Smooth muscle cell (in vitro differentiated cells): ENCODE measurements around the gene DSC1. TPM values are rescaled to one million over a fixed set of nuclear protein-coding genes. Genes with fewer than 3 reads are reported as not detected.

Experiments
- DNase-seq: peaks from one replicate; lab custom pipeline; 2025; ENCODE audit not compliant: unreplicated experiment; lab: John Stamatoyannopoulos, UW
- H2AFZ ChIP-seq: fragments of 200-600 bp; sonication (generic); 2 replicates; pipeline ENCODE4 v1.6.0; 2016; ENCODE audit warnings: antibody characterized with exemption, low read depth, mild to moderate bottlenecking
- H3F3A ChIP-seq: fragments of 200-600 bp; sonication (generic); 2 replicates; pipeline ENCODE4 v1.6.0; 2017; ENCODE audit warnings: antibody characterized with exemption, low read depth
- H3K27ac ChIP-seq: fragments of 200-600 bp; sonication (generic); 2 replicates; pipeline ENCODE4 v1.5.1; 2016; ENCODE audit warnings: low read depth, mild to moderate bottlenecking
- H3K27me3 ChIP-seq: fragments of 200-600 bp; sonication (generic); 2 replicates; pipeline ENCODE4 v1.6.1; 2016; ENCODE audit warnings: low read depth, mild to moderate bottlenecking
- H3K36me3 ChIP-seq: fragments of 200-600 bp; sonication (generic); 2 replicates; pipeline ENCODE4 v1.5.1; 2016; ENCODE audit warnings: low read depth
- H3K4me1 ChIP-seq: fragments of 200-600 bp; sonication (generic); 2 replicates; pipeline ENCODE4 v1.5.1; 2016; ENCODE audit warnings: low read depth
- H3K4me2 ChIP-seq: fragments of 200-600 bp; sonication (generic); 2 replicates; pipeline ENCODE4 v1.6.0; 2016; ENCODE audit warnings: mild to moderate bottlenecking
- H3K4me3 ChIP-seq: fragments of 200-600 bp; sonication (generic); 2 replicates; pipeline ENCODE4 v1.5.1; 2016; ENCODE audit warnings: mild to moderate bottlenecking
- H3K79me2 ChIP-seq: fragments of 200-600 bp; sonication (generic); 2 replicates; pipeline ENCODE4 v1.6.0; 2016; ENCODE audit warnings: low read depth, mild to moderate bottlenecking
- H3K9ac ChIP-seq: fragments of 200-600 bp; sonication (generic); 2 replicates; pipeline ENCODE4 v1.6.0; 2016; ENCODE audit warnings: low read depth
- H3K9me3 ChIP-seq: fragments of 200-600 bp; sonication (generic); replicated peaks from 2 replicates; pipeline ENCODE4 v1.5.1; 2016; ENCODE audit warnings: low read depth
- H4K20me1 ChIP-seq: fragments of 200-600 bp; sonication (generic); 2 replicates; pipeline ENCODE4 v1.6.0; 2016; ENCODE audit warnings: low read depth
- CTCF ChIP-seq: fragments of 200-600 bp; sonication (generic); IDR thresholded peaks from 2 replicates; pipeline ENCODE4 v1.5.1; 2017; ENCODE audit warnings: borderline replicate concordance, mild to moderate bottlenecking, antibody characterized with exemption; ENCODE audit not compliant: insufficient read depth, poor library complexity, severe bottlenecking
- WGBS: methylation state at CpG from one replicate; pipeline ENCODE4 v1.1.7; 2016; ENCODE audit warnings: low lambda C conversion rate; 5-methylcytosine and 5-hydroxymethylcytosine counted together
- polyA plus RNA-seq: library from polyadenylated mRNA; unstranded; fragments of >200 nt; fragmentation: Nextera tagmentation; extraction: Ambion mirVana; gene quantifications from 2 replicates; pipeline ENCODE4 v1.2.1, GENCODE V29; 2016
- total RNA-seq: library from RNA; depleted of rRNA; stranded (reverse); fragments of >200 nt; gene quantifications from 2 replicates; pipeline ENCODE4 v1.2.3, GENCODE V29; 2014

Gene DSC1
- total and polyA plus RNA-seq, 2 experiments from 2014 or later, result 5.0 to 54.7 TPM

GRCh38 chr18:31154181-31154580, 8.5 kb downstream of the DSC1 start:
- H3K79me2 ChIP-seq, result no peaks in the 10 kb centered on the region
- no peaks in the 10 kb centered on the region for H3K9me3 ChIP-seq
- no peak overlapping the region for H2AFZ ChIP-seq
- no peaks in the 10 kb centered on the region for H3F3A ChIP-seq
- H3K36me3 ChIP-seq, result no peaks in the 10 kb centered on the region
- no peak for TF ChIP-seq CTCF
- H4K20me1 ChIP-seq, result no peaks in the 10 kb centered on the region
- no peaks in the 10 kb centered on the region for H3K27me3 ChIP-seq
- H3K4me3 ChIP-seq, result no peak overlapping the region
- no peak overlapping the region for H3K9ac ChIP-seq
- DNase-seq, result no peak
- 90% methylated on average over 2 of the region's 2 CpGs for WGBS
- H3K4me1 ChIP-seq, result peaks cover under 1% of the 10 kb centered on the region
- no peak overlapping the region for H3K27ac ChIP-seq
- H3K4me2 ChIP-seq, result no peak overlapping the region

- WGBS, result 39% methylated on average over 3 of the region's 3 CpGs
Measured at GRCh38 chr18:31149351-31149750, 13.3 kb downstream of the DSC1 start.

DNA sequence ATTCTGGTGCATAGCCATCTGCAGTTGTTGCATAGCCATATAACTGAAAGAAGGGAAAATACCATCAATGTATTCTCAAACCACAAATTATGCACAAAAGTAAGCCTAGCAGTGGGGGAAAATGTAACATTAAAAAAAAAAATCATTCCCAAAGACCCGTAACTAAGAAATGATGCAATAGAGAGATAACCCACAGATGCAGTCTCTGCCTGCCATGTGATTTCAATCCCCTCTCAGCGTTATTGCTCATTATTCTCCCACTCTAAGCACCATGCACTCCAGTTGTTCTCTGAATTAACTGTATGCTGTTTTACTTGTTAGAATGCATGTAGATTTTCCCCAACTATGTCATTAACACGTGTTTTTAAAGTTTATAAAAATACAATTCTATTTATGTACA, 14.1 kb downstream of the DSC1 start:
- H3K9ac ChIP-seq, result no peak overlapping the region
- DNase-seq, result no peak
- H3K4me3 ChIP-seq, result no peak overlapping the region
- 41% methylated on average over 3 of the region's 3 CpGs for WGBS
- no peak overlapping the region for H2AFZ ChIP-seq
- peaks cover 5% of the 10 kb centered on the region for H3F3A ChIP-seq
- H3K27me3 ChIP-seq, result no peaks in the 10 kb centered on the region
- H3K4me2 ChIP-seq, result peak overlapping the region; percentile 63
- H3K4me1 ChIP-seq, result peaks cover 5% of the 10 kb centered on the region
- peak overlapping the region; percentile 37 for H3K27ac ChIP-seq
- no peaks in the 10 kb centered on the region for H3K36me3 ChIP-seq
- H4K20me1 ChIP-seq, result no peaks in the 10 kb centered on the region
- no peak for TF ChIP-seq CTCF
- no peaks in the 10 kb centered on the region for H3K79me2 ChIP-seq
- H3K9me3 ChIP-seq, result no peaks in the 10 kb centered on the region

More at GRCh38 chr18:31149351-31149750, 13.3 kb downstream of the DSC1 start:
- Histone ChIP-seq H2AFZ (no peak overlapping the region), H3K4me2 (peak overlapping the region; percentile 63), H4K20me1 (no peaks in the 10 kb centered on the region), H3K27ac (peak overlapping the region; percentile 37), H3K27me3 (no peaks in the 10 kb centered on the region), H3K9ac (no peak overlapping the region), H3K36me3 (no peaks in the 10 kb centered on the region), H3K79me2 (no peaks in the 10 kb centered on the region), H3K4me3 (no peak overlapping the region), H3F3A (peaks cover 5% of the 10 kb centered on the region), H3K9me3 (no peaks in the 10 kb centered on the region), H3K4me1 (peaks cover 5% of the 10 kb centered on the region)
- TF ChIP-seq CTCF, result no peak
- no peak for DNase-seq

DNA sequence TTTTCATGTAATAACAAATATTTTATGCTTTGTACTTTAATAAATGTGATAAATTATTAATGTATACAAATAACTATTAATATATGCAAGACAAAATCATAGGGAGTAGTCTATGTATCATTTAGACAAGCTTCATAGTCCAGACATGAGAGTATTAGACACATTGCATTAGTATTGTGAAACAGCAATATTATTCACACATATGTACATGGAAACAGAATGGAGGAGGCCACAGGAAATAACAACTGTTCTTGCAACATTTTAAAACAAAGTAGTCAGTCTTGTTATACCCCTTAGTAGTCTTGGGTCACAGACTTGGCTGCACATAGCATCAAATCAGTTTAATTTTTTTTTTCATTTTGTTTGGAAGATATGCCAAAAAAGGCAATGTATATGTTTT, 15.8 kb downstream of the DSC1 start:
- Histone ChIP-seq H3K9me3 (no peaks in the 10 kb centered on the region), H3K4me3 (no peak overlapping the region), H3K9ac (no peak overlapping the region), H3K27ac (no peak overlapping the region), H3F3A (peaks cover 5% of the 10 kb centered on the region), H3K79me2 (no peaks in the 10 kb centered on the region), H2AFZ (no peak overlapping the region), H3K4me1 (peaks cover 5% of the 10 kb centered on the region), H4K20me1 (no peaks in the 10 kb centered on the region), H3K4me2 (no peak overlapping the region), H3K27me3 (no peaks in the 10 kb centered on the region), H3K36me3 (no peaks in the 10 kb centered on the region)
- TF ChIP-seq CTCF, result no peak
- DNase-seq, result no peak
